A673 (cell line): ENCODE results near the gene MTFMT. TPM values are rescaled to one million over a fixed set of nuclear protein-coding genes. Genes with fewer than 3 reads are reported as not detected.

Experiments
- BruUV-seq: library from RNA; stranded (reverse); fragments of 400-500 nt; replicated peaks from 2 replicates; lab custom pipeline; 2021; lab: Mats Ljungman, UMichigan
- CTCF ChIA-PET: fragments of 300-600 bp; sonication (Branson Sonifier 250); formaldehyde crosslinking; loops from one replicate; lab custom pipeline; 2022; ENCODE audit warnings: antibody characterized with exemption; lab: Charles Lee
- POLR2A ChIA-PET: fragments of 300-600 bp; sonication (Branson Sonifier 250); formaldehyde crosslinking; loops from one replicate; lab custom pipeline; 2022; ENCODE audit warnings: antibody characterized with exemption; ENCODE audit not compliant: low non-redundant PET; lab: Charles Lee
- DNase-seq: peaks from one replicate; pipeline ENCODE4 v3.0.0-alpha.2; 2015; ENCODE audit warnings: low spot score
- H3K27ac ChIP-seq: fragments of 200-600 bp; sonication (generic); 2 replicates; pipeline ENCODE4 v1.5.1; 2016; ENCODE audit warnings: mixed run types, low read depth, mild to moderate bottlenecking, mixed read lengths, antibody characterized with exemption, low read length; ENCODE audit not compliant: poor library complexity, severe bottlenecking
- H3K27me3 ChIP-seq: fragments of 200-600 bp; sonication (generic); replicated peaks from 2 replicates; pipeline ENCODE4 v1.6.1; 2017; ENCODE audit warnings: mixed run types, low read depth, mild to moderate bottlenecking, mixed read lengths, antibody characterized with exemption, low read length; ENCODE audit not compliant: insufficient read depth, poor library complexity
- H3K36me3 ChIP-seq: fragments of 200-600 bp; sonication (generic); 2 replicates; pipeline ENCODE4 v1.6.1; 2016; ENCODE audit warnings: mixed run types, mild to moderate bottlenecking, mixed read lengths, antibody characterized with exemption, low read length; ENCODE audit not compliant: insufficient read depth, poor library complexity, severe bottlenecking
- H3K4me1 ChIP-seq: fragments of 200-600 bp; sonication (generic); 2 replicates; pipeline ENCODE4 v1.6.1; 2017; ENCODE audit warnings: mixed run types, mild to moderate bottlenecking, mixed read lengths, antibody characterized with exemption, low read length; ENCODE audit not compliant: insufficient read depth, poor library complexity, severe bottlenecking
- H3K4me3 ChIP-seq: fragments of 200-600 bp; sonication (generic); 2 replicates; pipeline ENCODE4 v1.5.1; 2016; ENCODE audit warnings: low read depth, mixed run types, mild to moderate bottlenecking, mixed read lengths, low read length; ENCODE audit not compliant: poor library complexity, severe bottlenecking
- H3K9me3 ChIP-seq: fragments of 200-600 bp; sonication (generic); 2 replicates; pipeline ENCODE4 v1.6.1; 2016; ENCODE audit warnings: mixed run types, low read depth, mild to moderate bottlenecking, mixed read lengths, antibody characterized with exemption, low read length; ENCODE audit not compliant: poor library complexity, severe bottlenecking
- CTCF ChIP-seq: fragments of 300-800, 200-600 bp; sonication (generic); conservative IDR thresholded peaks from 2 replicates; pipeline ENCODE4 v1.5.1; 2017; ENCODE audit warnings: low read depth, mild to moderate bottlenecking, antibody characterized with exemption, low read length, moderate library complexity, mixed read lengths
- EZH2 ChIP-seq: fragments of 200-600 bp; sonication (generic); IDR thresholded peaks from 2 replicates; pipeline ENCODE4 v1.6.1; 2017; ENCODE audit warnings: borderline replicate concordance, low read depth, mild to moderate bottlenecking, mixed read lengths, antibody characterized with exemption, low read length; ENCODE audit not compliant: poor library complexity, severe bottlenecking
- intact Hi-C: fragments of 100-400 bp; cut with micrococcal nuclease; formaldehyde crosslinking; loops from one replicate; pipeline ENCODE4 v1.10.0; 2022; ENCODE audit not compliant: unreplicated experiment
- total RNA-seq: library from RNA; stranded (reverse); gene quantifications from 2 replicates; pipeline ENCODE4 v1.2.3, GENCODE V29; 2021

MTFMT gene
- total RNA-seq, 1 experiment from 2014 or later = 26.2 TPM

GRCh38 chr15:65062726-65063125 lies 33.3 kb upstream of the MTFMT start:
- ChIA-PET POLR2A (no interaction called here), CTCF (no interaction called here)
- TF ChIP-seq EZH2 (no peak), CTCF (no peak)
- intact Hi-C loops = no loop called here
- no TSS peak for BruUV-seq
- no peak overlapping the region for H3K27ac ChIP-seq
- H3K36me3 ChIP-seq = no peaks in the 10 kb centered on the region
- no peaks in the 10 kb centered on the region for H3K27me3 ChIP-seq
- peaks cover 6% of the 10 kb centered on the region for H3K4me1 ChIP-seq
- no peaks in the 10 kb centered on the region for H3K9me3 ChIP-seq
- no peak for DNase-seq
- H3K4me3 ChIP-seq = no peak overlapping the region

- H3K36me3 ChIP-seq = no peaks in the 10 kb centered on the region
- no peak for TF ChIP-seq CTCF
- TF ChIP-seq EZH2 = no peak
- DNase-seq = no peak
- CTCF ChIA-PET = no interaction called here
- no peaks in the 10 kb centered on the region for H3K27me3 ChIP-seq
- H3K4me3 ChIP-seq = no peak overlapping the region
- POLR2A ChIA-PET = interaction anchor here (0.6 kb wide), 1 partner anchor 243 kb away, joined by 4 read pairs; the partner anchor contains the start of gene RNU5B-1
- intact Hi-C loops = no loop called here
- H3K4me1 ChIP-seq = peaks cover under 1% of the 10 kb centered on the region
- no peaks in the 10 kb centered on the region for H3K9me3 ChIP-seq
- H3K27ac ChIP-seq = no peak overlapping the region
- no TSS peak for BruUV-seq
Measured at GRCh38 chr15:65062061-65062460, 32.6 kb upstream of the MTFMT start.

- no peaks in the 10 kb centered on the region for H3K36me3 ChIP-seq
- intact Hi-C loops = no loop called here
- DNase-seq = no peak
- no TSS peak for BruUV-seq
- H3K9me3 ChIP-seq = no peaks in the 10 kb centered on the region
- no peak overlapping the region for H3K27ac ChIP-seq
- no peaks in the 10 kb centered on the region for H3K27me3 ChIP-seq
- TF ChIP-seq CTCF (no peak), EZH2 (no peak)
- H3K4me1 ChIP-seq = no peaks in the 10 kb centered on the region
- H3K4me3 ChIP-seq = no peak overlapping the region
- ChIA-PET POLR2A (no interaction called here), CTCF (no interaction called here)
Measured at GRCh38 chr15:65060641-65061397, 31.4 kb upstream of the MTFMT start.
